Activated T-helper 2 cell treated with anti-CD3 and anti-CD28 coated beads, Interferon-gamma antibody, Interleukin-2, Interleukin-4, amounts not matched to agents 10 μg/mL and 5 μg/mL and 100 μg/mL, durations not matched to agents 14 hours and 24 hours and 36 hours (primary cell): ENCODE measurements around the gene TMTC2. TPM values are rescaled to one million over a fixed set of nuclear protein-coding genes. Genes with fewer than 3 reads are reported as not detected.

Experiments
- DNase-seq: peaks from one replicate; pipeline ENCODE4 v3.0.0; 2021; ENCODE audit warnings: low spot score
- H3K27ac Mint-ChIP-seq: one replicate; pipeline ENCODE4 v1.8.0; 2021; ENCODE audit warnings: mixed read lengths
- H3K27me3 Mint-ChIP-seq: one replicate; pipeline ENCODE4 v1.8.0; 2021; ENCODE audit warnings: low read depth, mixed read lengths
- H3K36me3 Mint-ChIP-seq: one replicate; pipeline ENCODE4 v1.8.0; 2021; ENCODE audit warnings: low read depth, mixed read lengths
- H3K4me1 Mint-ChIP-seq: one replicate; pipeline ENCODE4 v1.8.0; 2021; ENCODE audit warnings: low read depth, mixed read lengths
- H3K4me3 Mint-ChIP-seq: one replicate; pipeline ENCODE4 v1.8.0; 2021; ENCODE audit warnings: low read depth, mild to moderate bottlenecking, moderate library complexity, mixed read lengths
- H3K9me3 Mint-ChIP-seq: one replicate; pipeline ENCODE4 v1.8.0; 2021; ENCODE audit warnings: mixed read lengths
- intact Hi-C: fragments of 100-400 bp; cut with micrococcal nuclease; formaldehyde crosslinking; loops from one replicate; pipeline ENCODE4 v1.15.1; 2023
- total RNA-seq: library from RNA; stranded (reverse); gene quantifications from 2 replicates; pipeline ENCODE4 v1.2.3, GENCODE V29; 2022

Gene TMTC2
- total RNA-seq, 1 donor from 2014 or later, result 2.5 TPM

GRCh38 chr12:82710741-82711140, 24.0 kb downstream of the TMTC2 start:
- DNase-seq, result no peak
- no peaks in the 10 kb centered on the region for H3K9me3 Mint-ChIP-seq
- H3K4me3 Mint-ChIP-seq, result no peak overlapping the region
- no peak overlapping the region for H3K27ac Mint-ChIP-seq
- no peaks in the 10 kb centered on the region for H3K4me1 Mint-ChIP-seq
- intact Hi-C loops, result no loop called here
- H3K27me3 Mint-ChIP-seq, result no peaks in the 10 kb centered on the region
- no peaks in the 10 kb centered on the region for H3K36me3 Mint-ChIP-seq

GRCh38 chr12:82714427-82714826, 27.7 kb downstream of the TMTC2 start:
- H3K27me3 Mint-ChIP-seq, result no peaks in the 10 kb centered on the region
- H3K9me3 Mint-ChIP-seq, result no peaks in the 10 kb centered on the region
- no peaks in the 10 kb centered on the region for H3K4me1 Mint-ChIP-seq
- no peak for DNase-seq
- no peak overlapping the region for H3K4me3 Mint-ChIP-seq
- intact Hi-C loops, result no loop called here
- no peaks in the 10 kb centered on the region for H3K36me3 Mint-ChIP-seq
- H3K27ac Mint-ChIP-seq, result no peak overlapping the region

- Mint-ChIP-seq H3K36me3 (no peaks in the 10 kb centered on the region), H3K27me3 (no peaks in the 10 kb centered on the region), H3K4me1 (peaks cover 4% of the 10 kb centered on the region), H3K9me3 (no peaks in the 10 kb centered on the region), H3K27ac (no peak overlapping the region), H3K4me3 (no peak overlapping the region)
- no peak for DNase-seq
- intact Hi-C loops, result no loop called here
Measured at GRCh38 chr12:82721726-82722125, 35.0 kb downstream of the TMTC2 start.

GRCh38 chr12:82723093-82723492, 36.4 kb downstream of the TMTC2 start:
- DNase-seq, result no peak
- no peaks in the 10 kb centered on the region for H3K9me3 Mint-ChIP-seq
- peaks cover 4% of the 10 kb centered on the region for H3K4me1 Mint-ChIP-seq
- H3K27me3 Mint-ChIP-seq, result no peaks in the 10 kb centered on the region
- no peak overlapping the region for H3K27ac Mint-ChIP-seq
- intact Hi-C loops, result no loop called here
- no peaks in the 10 kb centered on the region for H3K36me3 Mint-ChIP-seq
- no peak overlapping the region for H3K4me3 Mint-ChIP-seq

GRCh38 chr12:82723891-82724290, 37.2 kb downstream of the TMTC2 start:
- Mint-ChIP-seq H3K27me3 (no peaks in the 10 kb centered on the region), H3K4me1 (peaks cover 4% of the 10 kb centered on the region), H3K27ac (no peak overlapping the region), H3K9me3 (no peaks in the 10 kb centered on the region), H3K36me3 (no peaks in the 10 kb centered on the region), H3K4me3 (no peak overlapping the region)
- intact Hi-C loops, result no loop called here
- DNase-seq, result no peak

- no peaks in the 10 kb centered on the region for H3K27me3 Mint-ChIP-seq
- peaks cover 4% of the 10 kb centered on the region for H3K4me1 Mint-ChIP-seq
- intact Hi-C loops, result no loop called here
- no peaks in the 10 kb centered on the region for H3K9me3 Mint-ChIP-seq
- no peaks in the 10 kb centered on the region for H3K36me3 Mint-ChIP-seq
- no peak overlapping the region for H3K27ac Mint-ChIP-seq
- no peak for DNase-seq
- H3K4me3 Mint-ChIP-seq, result no peak overlapping the region
Measured at GRCh38 chr12:82725741-82726140, 39.0 kb downstream of the TMTC2 start.

- Mint-ChIP-seq H3K9me3 (no peaks in the 10 kb centered on the region), H3K4me1 (peaks cover 1% of the 10 kb centered on the region), H3K27ac (no peak overlapping the region), H3K27me3 (no peaks in the 10 kb centered on the region), H3K36me3 (no peaks in the 10 kb centered on the region), H3K4me3 (no peak overlapping the region)
- intact Hi-C loops, result no loop called here
- DNase-seq, result no peak
Measured at GRCh38 chr12:82727886-82728285, 41.2 kb downstream of the TMTC2 start.

GRCh38 chr12:82728710-82729109, 42.0 kb downstream of the TMTC2 start:
- intact Hi-C loops, result no loop called here
- Mint-ChIP-seq H3K4me3 (no peak overlapping the region), H3K27me3 (no peaks in the 10 kb centered on the region), H3K9me3 (no peaks in the 10 kb centered on the region), H3K27ac (no peak overlapping the region), H3K36me3 (no peaks in the 10 kb centered on the region), H3K4me1 (no peaks in the 10 kb centered on the region)
- DNase-seq, result no peak

GRCh38 chr12:82730953-82731459, 44.3 kb downstream of the TMTC2 start:
- intact Hi-C loops, result no loop called here
- H3K36me3 Mint-ChIP-seq, result no peaks in the 10 kb centered on the region
- no peak overlapping the region for H3K27ac Mint-ChIP-seq
- DNase-seq, result no peak
- no peak overlapping the region for H3K4me3 Mint-ChIP-seq
- no peaks in the 10 kb centered on the region for H3K27me3 Mint-ChIP-seq
- H3K9me3 Mint-ChIP-seq, result no peaks in the 10 kb centered on the region
- H3K4me1 Mint-ChIP-seq, result no peaks in the 10 kb centered on the region

GRCh38 chr12:82740129-82741000, 53.7 kb downstream of the TMTC2 start:
- no peak overlapping the region for H3K27ac Mint-ChIP-seq
- H3K9me3 Mint-ChIP-seq, result no peaks in the 10 kb centered on the region
- no peaks in the 10 kb centered on the region for H3K4me1 Mint-ChIP-seq
- no peaks in the 10 kb centered on the region for H3K27me3 Mint-ChIP-seq
- intact Hi-C loops, result no loop called here
- H3K36me3 Mint-ChIP-seq, result no peaks in the 10 kb centered on the region
- no peak for DNase-seq
- H3K4me3 Mint-ChIP-seq, result no peak overlapping the region

- intact Hi-C loops, result no loop called here
- no peak overlapping the region for H3K4me3 Mint-ChIP-seq
- H3K36me3 Mint-ChIP-seq, result no peaks in the 10 kb centered on the region
- H3K4me1 Mint-ChIP-seq, result no peaks in the 10 kb centered on the region
- H3K27ac Mint-ChIP-seq, result no peak overlapping the region
- DNase-seq, result no peak
- H3K9me3 Mint-ChIP-seq, result no peaks in the 10 kb centered on the region
- H3K27me3 Mint-ChIP-seq, result no peaks in the 10 kb centered on the region
Measured at GRCh38 chr12:82745063-82745674, 58.5 kb downstream of the TMTC2 start.

- H3K4me3 Mint-ChIP-seq, result no peak overlapping the region
- intact Hi-C loops, result no loop called here
- no peaks in the 10 kb centered on the region for H3K27me3 Mint-ChIP-seq
- H3K27ac Mint-ChIP-seq, result no peak overlapping the region
- no peaks in the 10 kb centered on the region for H3K9me3 Mint-ChIP-seq
- H3K36me3 Mint-ChIP-seq, result no peaks in the 10 kb centered on the region
- H3K4me1 Mint-ChIP-seq, result no peaks in the 10 kb centered on the region
- no peak for DNase-seq
Measured at GRCh38 chr12:82745807-82746206, 59.1 kb downstream of the TMTC2 start.

- Mint-ChIP-seq H3K4me1 (no peaks in the 10 kb centered on the region), H3K27ac (no peak overlapping the region), H3K27me3 (no peaks in the 10 kb centered on the region), H3K9me3 (no peaks in the 10 kb centered on the region), H3K4me3 (no peak overlapping the region), H3K36me3 (no peaks in the 10 kb centered on the region)
- no peak for DNase-seq
- intact Hi-C loops, result no loop called here
Measured at GRCh38 chr12:82746668-82747067, 60.0 kb downstream of the TMTC2 start.
